ENCODE measurements around the gene DDX6. TPM values are rescaled to one million over a fixed set of nuclear protein-coding genes. Genes with fewer than 3 reads are reported as not detected.

Gene DDX6
- total and polyA plus RNA-seq, 2 donors (not counting 1 experiment from before 2014, with no cell fraction given): 36.7 to 255 TPM

DNA sequence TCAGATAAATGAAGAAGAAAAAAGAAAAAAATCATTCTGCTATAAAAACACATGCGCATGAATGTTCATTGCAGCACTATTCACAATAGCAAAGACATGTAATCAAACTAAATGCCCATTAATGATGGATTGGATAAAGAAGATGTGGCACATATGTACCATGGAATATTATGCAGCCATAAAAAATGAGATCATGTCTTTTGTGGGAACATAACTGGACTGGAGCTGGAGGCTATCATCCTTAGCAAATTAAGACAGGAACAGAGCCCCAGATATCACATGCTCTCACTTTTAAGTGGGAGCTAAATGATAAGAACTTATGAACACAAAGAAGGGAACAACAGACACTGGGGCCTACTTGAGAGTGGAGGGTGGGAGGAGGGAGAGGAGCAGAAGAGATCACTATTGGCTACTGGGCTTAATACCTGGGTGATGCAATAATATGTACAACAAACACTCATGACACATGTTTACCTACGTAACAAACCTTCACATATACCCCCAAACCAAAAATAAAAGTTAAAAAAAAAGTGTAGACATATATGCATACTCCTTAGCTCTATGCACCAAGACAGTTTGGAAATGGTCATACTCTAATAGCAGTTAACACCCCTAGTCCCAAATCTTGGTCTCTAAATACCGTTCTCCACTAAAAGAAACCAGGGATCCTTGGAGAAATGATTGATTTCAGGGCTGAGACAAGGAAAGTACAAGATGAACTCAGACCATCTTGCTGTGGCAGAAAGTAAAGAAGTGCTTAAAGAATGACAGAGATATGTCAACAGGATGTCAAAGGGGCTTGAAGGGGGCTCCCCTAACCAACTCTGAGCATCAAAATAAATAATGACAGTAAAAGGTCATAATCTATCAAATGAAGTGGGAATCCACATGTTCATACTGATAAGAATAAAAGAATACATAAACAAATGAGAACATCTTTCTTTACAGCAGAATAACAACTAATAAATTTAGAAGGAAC, 17.1 kb upstream of the DDX6 start:
- Histone ChIP-seq H2AFZ (ENCODE audit: insufficient read depth, low read depth, low read length, poor library complexity, severe bottlenecking) (peak overlapping the region; percentile 16), H3K9me3 (ENCODE audit: control extremely low read depth in 1 of 3, control insufficient read depth in 2 of 3, insufficient read depth in 1 of 3, low read length in 2 of 3) (peaks cover 0 to 6% (median 0%) of the 10 kb centered on the region in 3 donors), H3K36me3 (replicated peaks in 1 of 2; ENCODE audit: control extremely low read depth in 1 of 2, control insufficient read depth in 1 of 2, extremely low read depth in 1 of 2, insufficient read depth in 2 of 2, low read length in 1 of 2) (no peaks in the 10 kb centered on the region), H3K4me3 (ENCODE audit: control extremely low read depth in 1 of 5, extremely low read depth in 1 of 5, insufficient read depth in 1 of 5, low read depth in 2 of 5, low read length in 4 of 5) (no peak overlapping the region), H3K4me2 (replicated peaks; ENCODE audit: low read depth, low read length, poor library complexity, severe bottlenecking) (peak overlapping the region; percentile 52), H4K20me1 (ENCODE audit: control insufficient read depth, insufficient read depth, low read length, poor library complexity, severe bottlenecking) (no peaks in the 10 kb centered on the region), H3K27me3 (replicated peaks in 1 of 4; ENCODE audit: control extremely low read depth in 1 of 4, control insufficient read depth in 3 of 4, insufficient read depth in 4 of 4, low read length in 3 of 4) (no peaks in the 10 kb centered on the region), H3K27ac (ENCODE audit: low read length in 2 of 2) (peak overlapping the region; percentile 5 to 61), H3K9ac (ENCODE audit: low read length) (peak overlapping the region; percentile 6), H3K79me2 (ENCODE audit: control insufficient read depth, insufficient read depth, low read length) (peaks cover 38% of the 10 kb centered on the region), H3K4me1 (ENCODE audit: control insufficient read depth in 2 of 2, insufficient read depth in 2 of 2, low read length in 2 of 2) (peaks cover 47 to 49% of the 10 kb centered on the region in 2 donors)
- ATAC-seq (ENCODE audit: low read depth): peak; percentile 57
- Mint-ChIP-seq H3K4me3 (peak overlapping the region; percentile 75), H3K4me1 (peaks cover 70% of the 10 kb centered on the region), H3K27me3 (no peaks in the 10 kb centered on the region), H3K9me3 (ENCODE audit: insufficient read depth) (no peaks in the 10 kb centered on the region), H3K27ac (peak overlapping the region; percentile 91)
- CTCF ChIA-PET: interaction anchor here (0.7 to 1.4 kb wide), 3 partner anchors 14 to 192 kb away, joined by 3 to 7 read pairs (median 4); no protein-coding TSS in a partner anchor
- DNase-seq: no peak
- intact Hi-C loops (cut with micrococcal nuclease): no loop called here
- POLR2A ChIA-PET: interaction anchor here (0.7 to 1.0 kb wide), 3 partner anchors 16 to 88 kb away, joined by 3 to 6 read pairs (median 4); partner anchors contain the start of gene DDX6
- no CpG with 5 or more reads among the region's 3 CpGs for WGBS (ENCODE audit: insufficient coverage)
- TF ChIP-seq, protein P1, sequence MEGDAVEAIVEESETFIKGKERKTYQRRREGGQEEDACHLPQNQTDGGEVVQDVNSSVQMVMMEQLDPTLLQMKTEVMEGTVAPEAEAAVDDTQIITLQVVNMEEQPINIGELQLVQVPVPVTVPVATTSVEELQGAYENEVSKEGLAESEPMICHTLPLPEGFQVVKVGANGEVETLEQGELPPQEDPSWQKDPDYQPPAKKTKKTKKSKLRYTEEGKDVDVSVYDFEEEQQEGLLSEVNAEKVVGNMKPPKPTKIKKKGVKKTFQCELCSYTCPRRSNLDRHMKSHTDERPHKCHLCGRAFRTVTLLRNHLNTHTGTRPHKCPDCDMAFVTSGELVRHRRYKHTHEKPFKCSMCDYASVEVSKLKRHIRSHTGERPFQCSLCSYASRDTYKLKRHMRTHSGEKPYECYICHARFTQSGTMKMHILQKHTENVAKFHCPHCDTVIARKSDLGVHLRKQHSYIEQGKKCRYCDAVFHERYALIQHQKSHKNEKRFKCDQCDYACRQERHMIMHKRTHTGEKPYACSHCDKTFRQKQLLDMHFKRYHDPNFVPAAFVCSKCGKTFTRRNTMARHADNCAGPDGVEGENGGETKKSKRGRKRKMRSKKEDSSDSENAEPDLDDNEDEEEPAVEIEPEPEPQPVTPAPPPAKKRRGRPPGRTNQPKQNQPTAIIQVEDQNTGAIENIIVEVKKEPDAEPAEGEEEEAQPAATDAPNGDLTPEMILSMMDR (IDR thresholded peaks at IDR 0.05): no peak
- TF ChIP-seq EZH2 (IDR thresholded peaks at IDR 0.05; ENCODE audit: borderline replicate concordance, insufficient read depth, low read depth, low read length, poor library complexity, severe bottlenecking): no peak

All from B cell (primary cell).